AG09309 (cell line): ENCODE results near the gene DOCK2.
"Not testable (repeated sequence)": the region's sequence is repeated elsewhere in the genome, so short reads cannot be mapped to it uniquely, and the experiment has no call there.

Experiments
- DNase-seq: peaks from one replicate; pipeline ENCODE4 v3.0.0-alpha.2; 2010; ENCODE audit warnings: low read depth
- H3K4me3 ChIP-seq: 2 replicates; pipeline ENCODE4 v1.5.1; 2011; ENCODE audit warnings: mild to moderate bottlenecking, low read depth, low read length, moderate library complexity; ENCODE audit not compliant: control insufficient read depth
- TF ChIP-seq, protein P1 (sequence below): IDR thresholded peaks from 2 replicates; pipeline ENCODE4 v1.5.1; 2011; ENCODE audit warnings: mild to moderate bottlenecking, low read depth, low read length, inconsistent platforms; ENCODE audit not compliant: insufficient read depth, control insufficient read depth; ENCODE audit errors: missing control alignments

The DOCK2 gene

DNA sequence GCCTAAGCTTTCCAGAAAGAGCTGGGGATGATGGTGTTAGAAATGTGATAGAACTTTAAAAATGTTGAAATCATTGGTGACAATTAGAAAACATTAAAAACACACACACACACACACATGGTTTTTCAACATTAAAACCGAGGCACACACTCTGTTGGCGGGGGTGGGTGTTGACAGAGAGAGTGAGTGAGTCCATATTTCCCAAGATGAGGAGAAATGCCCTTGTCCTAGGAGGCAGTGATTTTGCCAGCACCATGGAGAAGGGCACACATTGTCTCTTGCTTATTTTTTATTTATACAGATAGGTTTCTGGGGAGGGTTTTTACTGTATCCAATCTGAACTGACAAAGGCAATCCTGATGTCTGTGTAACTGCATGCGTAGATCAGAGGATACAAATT, 190.7 kb downstream of the DOCK2 start:
- TF ChIP-seq, protein P1, sequence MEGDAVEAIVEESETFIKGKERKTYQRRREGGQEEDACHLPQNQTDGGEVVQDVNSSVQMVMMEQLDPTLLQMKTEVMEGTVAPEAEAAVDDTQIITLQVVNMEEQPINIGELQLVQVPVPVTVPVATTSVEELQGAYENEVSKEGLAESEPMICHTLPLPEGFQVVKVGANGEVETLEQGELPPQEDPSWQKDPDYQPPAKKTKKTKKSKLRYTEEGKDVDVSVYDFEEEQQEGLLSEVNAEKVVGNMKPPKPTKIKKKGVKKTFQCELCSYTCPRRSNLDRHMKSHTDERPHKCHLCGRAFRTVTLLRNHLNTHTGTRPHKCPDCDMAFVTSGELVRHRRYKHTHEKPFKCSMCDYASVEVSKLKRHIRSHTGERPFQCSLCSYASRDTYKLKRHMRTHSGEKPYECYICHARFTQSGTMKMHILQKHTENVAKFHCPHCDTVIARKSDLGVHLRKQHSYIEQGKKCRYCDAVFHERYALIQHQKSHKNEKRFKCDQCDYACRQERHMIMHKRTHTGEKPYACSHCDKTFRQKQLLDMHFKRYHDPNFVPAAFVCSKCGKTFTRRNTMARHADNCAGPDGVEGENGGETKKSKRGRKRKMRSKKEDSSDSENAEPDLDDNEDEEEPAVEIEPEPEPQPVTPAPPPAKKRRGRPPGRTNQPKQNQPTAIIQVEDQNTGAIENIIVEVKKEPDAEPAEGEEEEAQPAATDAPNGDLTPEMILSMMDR, result no peak

DNA sequence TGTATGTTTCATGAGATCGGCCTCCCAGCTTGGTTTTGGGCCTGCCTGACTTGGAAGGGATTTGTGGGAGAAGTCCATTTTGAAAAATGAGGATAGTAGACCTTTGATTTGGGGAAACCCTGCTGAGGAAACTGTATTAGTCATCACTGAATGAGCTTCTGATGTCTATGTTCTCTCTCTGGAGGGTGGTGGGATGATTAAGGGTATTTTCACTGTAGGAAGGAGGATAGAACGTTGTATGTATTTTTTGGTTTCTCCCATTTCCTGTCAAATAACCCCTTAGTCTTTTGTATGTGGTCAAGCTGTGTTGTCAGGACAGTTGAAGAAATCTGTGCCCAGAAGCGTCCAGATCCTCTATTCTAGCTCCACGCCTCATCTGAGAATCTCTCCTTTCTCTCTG, 191.3 kb downstream of the DOCK2 start:
- DNase-seq, result no peak
- no peak overlapping the region for H3K4me3 ChIP-seq
- TF ChIP-seq, protein P1, result no peak

More for the DNA sequence above, 190.7 kb downstream of the DOCK2 start:
- DNase-seq, result no peak
- H3K4me3 ChIP-seq, result no peak overlapping the region

DNA sequence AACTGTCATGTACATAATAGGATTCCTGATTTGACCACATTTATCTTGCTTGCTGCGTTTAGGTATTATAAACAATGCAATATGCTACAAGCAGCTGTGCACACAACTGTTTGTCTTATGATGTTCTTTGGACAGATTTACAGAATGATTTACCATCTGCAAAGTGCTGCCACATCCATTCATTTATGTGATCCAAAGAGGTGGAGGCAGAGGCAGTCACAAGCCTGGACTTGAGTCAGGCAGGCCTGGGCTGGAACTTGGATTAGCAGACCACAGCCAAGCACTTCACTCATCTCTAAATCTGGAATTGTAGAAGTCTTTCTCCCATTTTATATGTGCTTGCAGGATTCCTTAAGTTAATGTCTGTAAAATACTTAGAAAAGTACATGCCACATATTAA, 194.3 kb downstream of the DOCK2 start:
- TF ChIP-seq, protein P1, result no peak
- no peak for DNase-seq
- no peak overlapping the region for H3K4me3 ChIP-seq

DNA sequence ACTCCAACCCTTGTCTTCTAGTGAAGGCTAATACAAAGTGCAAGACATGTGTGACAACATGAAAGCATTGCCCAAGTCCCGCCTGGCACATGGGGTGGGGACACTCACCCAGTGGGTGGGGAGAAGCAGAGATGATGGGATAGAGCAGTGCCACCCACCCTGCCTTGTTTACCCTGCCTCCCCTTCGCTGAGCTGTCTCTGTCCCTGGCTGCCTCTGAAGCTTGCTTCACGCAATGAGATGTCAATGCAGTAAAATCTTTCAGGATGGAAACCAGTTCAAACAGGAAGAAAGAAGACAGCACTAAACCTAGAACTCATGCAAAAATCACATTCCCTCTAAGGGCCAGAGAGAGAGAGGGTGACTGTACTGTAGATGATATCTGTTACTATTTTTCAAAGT, 195.2 kb downstream of the DOCK2 start:
- TF ChIP-seq, protein P1, result no peak
- no peak for DNase-seq
- H3K4me3 ChIP-seq, result no peak overlapping the region

DNA sequence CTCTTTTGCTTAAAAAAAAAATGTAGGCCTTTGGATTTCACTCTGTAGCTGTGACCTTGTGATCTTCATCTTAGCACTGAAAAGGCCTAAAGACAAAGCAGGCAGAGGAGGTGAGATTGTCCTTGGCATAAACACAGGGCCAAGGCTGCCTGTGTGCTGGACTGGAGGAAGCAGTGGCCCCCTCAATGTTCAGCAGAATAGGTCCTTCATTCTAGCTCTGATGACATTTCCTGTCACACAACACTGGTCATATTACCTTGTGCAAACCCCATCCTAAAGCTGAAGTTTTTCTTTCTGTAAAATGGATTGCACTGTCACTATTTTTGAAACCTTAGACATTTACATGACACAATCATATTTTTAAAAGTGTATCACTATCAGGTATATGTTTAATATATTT, 195.8 kb downstream of the DOCK2 start:
- TF ChIP-seq, protein P1, result no peak
- H3K4me3 ChIP-seq, result no peak overlapping the region
- no peak for DNase-seq

DNA sequence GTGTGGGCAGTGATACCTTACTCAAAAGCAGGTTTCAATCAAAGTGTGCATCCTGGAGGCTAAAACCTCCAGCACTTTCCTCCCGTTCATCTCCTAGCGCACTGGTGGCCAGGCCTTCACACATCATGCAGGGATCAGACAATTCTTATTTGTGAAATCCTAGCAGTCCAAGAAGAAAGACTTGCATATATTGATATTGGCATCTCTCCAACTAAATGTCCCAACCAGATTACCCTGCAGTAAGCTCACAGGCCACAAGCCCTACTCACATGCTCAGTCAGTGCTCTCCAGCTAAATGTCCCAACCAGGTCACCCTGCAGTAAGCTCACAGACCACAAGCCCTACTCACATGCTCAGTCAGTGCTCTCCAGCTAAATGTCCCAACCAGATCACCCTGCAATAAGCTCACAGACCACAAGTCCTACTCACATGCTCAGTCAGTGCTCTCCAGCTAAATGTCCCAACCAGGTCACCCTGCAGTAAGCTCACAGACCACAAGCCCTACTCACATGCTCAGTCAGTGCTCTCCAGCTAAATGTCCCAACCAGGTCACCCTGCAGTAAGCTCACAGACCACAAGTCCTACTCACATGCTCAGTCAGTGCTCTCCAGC, 196.7 kb downstream of the DOCK2 start:
- H3K4me3 ChIP-seq, result not testable (repeated sequence)
- peak; percentile 11 for DNase-seq

DNA sequence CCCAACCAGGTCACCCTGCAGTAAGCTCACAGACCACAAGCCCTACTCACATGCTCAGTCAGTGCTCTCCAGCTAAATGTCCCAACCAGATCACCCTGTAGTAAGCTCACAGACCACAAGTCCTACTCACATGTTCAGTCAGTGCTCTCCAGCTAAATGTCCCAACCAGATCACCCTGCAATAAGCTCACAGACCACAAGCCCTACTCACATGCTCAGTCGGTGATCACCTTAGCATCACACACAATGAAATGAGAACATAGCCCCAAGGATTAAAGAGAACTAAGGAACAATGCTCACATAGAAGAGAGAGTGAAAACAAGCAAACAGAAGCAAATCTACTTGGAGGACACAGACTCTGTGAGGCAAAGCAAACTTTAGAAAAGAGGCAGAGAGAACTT, 197.5 kb downstream of the DOCK2 start:
- DNase-seq, H3K4me3 ChIP-seq: not testable (repeated sequence)
